Ectodermal cell (in vitro differentiated cells): ENCODE data around the gene SAA1.

ENCODE experiments used
- H3K27ac ChIP-seq: 2 replicates; pipeline ENCODE4 v1.7.0; 2013; ENCODE audit warnings: mild to moderate bottlenecking, low read depth, low read length; ENCODE audit not compliant: insufficient read depth, poor library complexity, severe bottlenecking
- H3K27me3 ChIP-seq: 2 replicates; pipeline ENCODE4 v1.7.0; 2013; ENCODE audit warnings: mild to moderate bottlenecking, low read length; ENCODE audit not compliant: insufficient read depth, control insufficient read depth, poor library complexity, severe bottlenecking
- H3K36me3 ChIP-seq: one replicate; pipeline ENCODE4 v1.7.0; 2013; ENCODE audit warnings: low read length; ENCODE audit not compliant: control insufficient read depth, insufficient read depth
- H3K4me1 ChIP-seq: one replicate; pipeline ENCODE4 v1.7.0; 2013; ENCODE audit warnings: low read length; ENCODE audit not compliant: control insufficient read depth, insufficient read depth
- H3K4me3 ChIP-seq: 2 replicates; pipeline ENCODE4 v1.7.0; 2013; ENCODE audit warnings: low read depth, low read length, control low read depth; ENCODE audit not compliant: insufficient read depth
- H3K9me3 ChIP-seq: 2 replicates; pipeline ENCODE4 v1.7.0; 2013; ENCODE audit warnings: mild to moderate bottlenecking, low read length, moderate library complexity; ENCODE audit not compliant: control insufficient read depth
- WGBS, 2 experiments: methylation state at CpG; one replicate each; pipeline ENCODE4 v1.1.7; 2013; ENCODE audit warnings: missing lambda C conversion rate in 2 of 2; 5-methylcytosine and 5-hydroxymethylcytosine counted together

SAA1 gene

GRCh38 chr11:18277565-18278271 is 11.7 kb downstream of the SAA1 start:
- Histone ChIP-seq H3K27ac (no peak overlapping the region), H3K36me3 (peaks cover 18% of the 10 kb centered on the region), H3K9me3 (no peaks in the 10 kb centered on the region), H3K4me1 (no peaks in the 10 kb centered on the region), H3K4me3 (no peak overlapping the region), H3K27me3 (no peaks in the 10 kb centered on the region)
- 92 to 98% methylated on average over 3 to 5 of the region's 5 CpGs for WGBS, 2 experiments

- no peaks in the 10 kb centered on the region for H3K4me1 ChIP-seq
- 88 to 96% methylated on average over 4 of the region's 4 CpGs for WGBS, 2 experiments
- H3K27me3 ChIP-seq = no peaks in the 10 kb centered on the region
- H3K27ac ChIP-seq = no peak overlapping the region
- peaks cover 28% of the 10 kb centered on the region for H3K36me3 ChIP-seq
- no peaks in the 10 kb centered on the region for H3K9me3 ChIP-seq
- no peak overlapping the region for H3K4me3 ChIP-seq
These were observed 14.5 kb downstream of the SAA1 start for GRCh38 chr11:18280438-18281045.

- H3K27ac ChIP-seq = no peak overlapping the region
- H3K4me1 ChIP-seq = no peaks in the 10 kb centered on the region
- H3K4me3 ChIP-seq = no peak overlapping the region
- no peaks in the 10 kb centered on the region for H3K27me3 ChIP-seq
- no peaks in the 10 kb centered on the region for H3K9me3 ChIP-seq
- H3K36me3 ChIP-seq = peaks cover 43% of the 10 kb centered on the region
- 94 to 95% methylated on average over 1 to 2 of the region's 2 CpGs for WGBS, 2 experiments
These were observed 16.6 kb downstream of the SAA1 start for GRCh38 chr11:18282626-18283025.

- no peaks in the 10 kb centered on the region for H3K9me3 ChIP-seq
- WGBS, 2 experiments = 89 to 98% methylated on average over 1 of the region's 1 CpG
- no peaks in the 10 kb centered on the region for H3K27me3 ChIP-seq
- peaks cover 38% of the 10 kb centered on the region for H3K36me3 ChIP-seq
- H3K4me1 ChIP-seq = no peaks in the 10 kb centered on the region
- H3K27ac ChIP-seq = no peak overlapping the region
- no peak overlapping the region for H3K4me3 ChIP-seq
These were observed 19.8 kb downstream of the SAA1 start for GRCh38 chr11:18285841-18286240.

- Histone ChIP-seq H3K4me1 (no peaks in the 10 kb centered on the region), H3K4me3 (no peak overlapping the region), H3K27ac (no peak overlapping the region), H3K27me3 (no peaks in the 10 kb centered on the region), H3K9me3 (no peaks in the 10 kb centered on the region), H3K36me3 (peaks cover 37% of the 10 kb centered on the region)
- 96% methylated on average over 4 of the region's 4 CpGs for WGBS, 2 experiments
These were observed 22.8 kb downstream of the SAA1 start for GRCh38 chr11:18288911-18289310.

- no peaks in the 10 kb centered on the region for H3K9me3 ChIP-seq
- H3K27ac ChIP-seq = no peak overlapping the region
- no peaks in the 10 kb centered on the region for H3K27me3 ChIP-seq
- peaks cover 37% of the 10 kb centered on the region for H3K36me3 ChIP-seq
- H3K4me1 ChIP-seq = no peaks in the 10 kb centered on the region
- H3K4me3 ChIP-seq = no peak overlapping the region
- 95 to 98% methylated on average over 5 of the region's 5 CpGs for WGBS, 2 experiments
These were observed 28.8 kb downstream of the SAA1 start for GRCh38 chr11:18294862-18295261.

- H3K36me3 ChIP-seq = peaks cover 37% of the 10 kb centered on the region
- H3K27me3 ChIP-seq = no peaks in the 10 kb centered on the region
- no peak overlapping the region for H3K27ac ChIP-seq
- no peaks in the 10 kb centered on the region for H3K4me1 ChIP-seq
- H3K9me3 ChIP-seq = no peaks in the 10 kb centered on the region
- no peak overlapping the region for H3K4me3 ChIP-seq
- WGBS, 2 experiments = 97 to 98% methylated on average over 2 of the region's 2 CpGs
These were observed 29.3 kb downstream of the SAA1 start for GRCh38 chr11:18295316-18295715.

- no peaks in the 10 kb centered on the region for H3K4me1 ChIP-seq
- peaks cover 21% of the 10 kb centered on the region for H3K36me3 ChIP-seq
- no peak overlapping the region for H3K27ac ChIP-seq
- no peaks in the 10 kb centered on the region for H3K27me3 ChIP-seq
- H3K4me3 ChIP-seq = no peak overlapping the region
- no peaks in the 10 kb centered on the region for H3K9me3 ChIP-seq
These were observed 33.7 kb downstream of the SAA1 start for GRCh38 chr11:18299721-18300120.

- Histone ChIP-seq H3K9me3 (no peaks in the 10 kb centered on the region), H3K4me1 (no peaks in the 10 kb centered on the region), H3K36me3 (peaks cover 22% of the 10 kb centered on the region), H3K27me3 (no peaks in the 10 kb centered on the region), H3K27ac (no peak overlapping the region), H3K4me3 (no peak overlapping the region)
These were observed 38.7 kb downstream of the SAA1 start for GRCh38 chr11:18304745-18305144.

- 100% methylated on average over 1 to 2 of the region's 2 CpGs for WGBS, 2 experiments
- Histone ChIP-seq H3K27me3 (no peaks in the 10 kb centered on the region), H3K4me1 (no peaks in the 10 kb centered on the region), H3K36me3 (peaks cover 35% of the 10 kb centered on the region), H3K27ac (no peak overlapping the region), H3K4me3 (no peak overlapping the region), H3K9me3 (no peaks in the 10 kb centered on the region)
These were observed 41.5 kb downstream of the SAA1 start for GRCh38 chr11:18307461-18308139.
